ENCODE measurements around the gene GATA2.

Gene GATA2

GRCh38 chr3:128466840-128467541, 26.0 kb downstream of the GATA2 start, which contains the start of gene DNAJB8:
TSS of gene DNAJB8 (minus strand) at chr3:128466890. CDS start at chr3:128463245, 3,645 bp downstream.
- no peaks in the 10 kb centered on the region for H3K36me3 ChIP-seq (ENCODE audit: control insufficient read depth, insufficient read depth, low read length)
- DNase-seq = no peak
- no peaks in the 10 kb centered on the region for H3K9me3 ChIP-seq (ENCODE audit: control insufficient read depth, low read length)
- no peak within 1 kb of the TSS for H3K4me3 ChIP-seq (ENCODE audit: insufficient read depth, low read depth, low read length, poor library complexity, severe bottlenecking)
- no peaks in the 10 kb centered on the region for H3K4me1 ChIP-seq (ENCODE audit: control insufficient read depth, insufficient read depth, low read length, poor library complexity, severe bottlenecking)
- H3K27ac ChIP-seq (ENCODE audit: insufficient read depth, low read length, poor library complexity, severe bottlenecking) = no peak within 1 kb of the TSS
- no peaks in the 10 kb centered on the region for H3K27me3 ChIP-seq (replicated peaks; ENCODE audit: control insufficient read depth, insufficient read depth, low read length, poor library complexity, severe bottlenecking)

GRCh38 chr3:128464702-128465101, 28.3 kb downstream of the GATA2 start:
- Histone ChIP-seq H3K27ac (ENCODE audit: insufficient read depth, low read length, poor library complexity, severe bottlenecking) (no peak overlapping the region), H3K36me3 (ENCODE audit: control insufficient read depth, insufficient read depth, low read length) (no peaks in the 10 kb centered on the region), H3K27me3 (replicated peaks; ENCODE audit: control insufficient read depth, insufficient read depth, low read length, poor library complexity, severe bottlenecking) (no peaks in the 10 kb centered on the region), H3K9me3 (ENCODE audit: control insufficient read depth, low read length) (no peaks in the 10 kb centered on the region), H3K4me3 (ENCODE audit: insufficient read depth, low read depth, low read length, poor library complexity, severe bottlenecking) (no peak overlapping the region), H3K4me1 (ENCODE audit: control insufficient read depth, insufficient read depth, low read length, poor library complexity, severe bottlenecking) (no peaks in the 10 kb centered on the region)
- DNase-seq = no peak

GRCh38 chr3:128464188-128464587, 28.8 kb downstream of the GATA2 start:
- no peak overlapping the region for H3K4me3 ChIP-seq (ENCODE audit: insufficient read depth, low read depth, low read length, poor library complexity, severe bottlenecking)
- no peaks in the 10 kb centered on the region for H3K27me3 ChIP-seq (replicated peaks; ENCODE audit: control insufficient read depth, insufficient read depth, low read length, poor library complexity, severe bottlenecking)
- DNase-seq = no peak
- H3K36me3 ChIP-seq (ENCODE audit: control insufficient read depth, insufficient read depth, low read length) = no peaks in the 10 kb centered on the region
- H3K9me3 ChIP-seq (ENCODE audit: control insufficient read depth, low read length) = no peaks in the 10 kb centered on the region
- H3K4me1 ChIP-seq (ENCODE audit: control insufficient read depth, insufficient read depth, low read length, poor library complexity, severe bottlenecking) = no peaks in the 10 kb centered on the region
- H3K27ac ChIP-seq (ENCODE audit: insufficient read depth, low read length, poor library complexity, severe bottlenecking) = no peak overlapping the region

DNA sequence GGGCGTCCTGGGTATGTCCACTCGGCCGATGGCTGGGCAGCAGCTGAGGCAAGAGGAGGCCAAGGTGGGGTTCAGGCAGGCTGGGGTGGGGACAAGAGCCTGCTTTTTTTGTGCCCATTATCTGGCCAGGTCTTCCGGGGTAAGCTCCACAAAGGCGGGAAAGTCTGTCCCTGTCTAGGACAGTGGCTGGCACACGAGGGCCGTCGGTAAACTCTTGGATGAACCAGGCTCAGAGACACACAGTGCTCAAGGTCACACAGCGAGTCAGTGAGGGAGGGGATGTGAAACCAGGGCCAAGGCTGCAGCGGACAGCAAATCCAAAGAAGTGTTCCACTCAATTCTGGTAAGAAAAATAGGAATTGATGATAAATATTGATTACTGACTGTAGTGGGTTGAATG, 29.2 kb downstream of the GATA2 start:
- Histone ChIP-seq H3K27me3 (replicated peaks; ENCODE audit: control insufficient read depth, insufficient read depth, low read length, poor library complexity, severe bottlenecking) (no peaks in the 10 kb centered on the region), H3K27ac (ENCODE audit: insufficient read depth, low read length, poor library complexity, severe bottlenecking) (no peak overlapping the region), H3K4me1 (ENCODE audit: control insufficient read depth, insufficient read depth, low read length, poor library complexity, severe bottlenecking) (no peaks in the 10 kb centered on the region), H3K36me3 (ENCODE audit: control insufficient read depth, insufficient read depth, low read length) (no peaks in the 10 kb centered on the region), H3K9me3 (ENCODE audit: control insufficient read depth, low read length) (no peaks in the 10 kb centered on the region), H3K4me3 (ENCODE audit: insufficient read depth, low read depth, low read length, poor library complexity, severe bottlenecking) (no peak overlapping the region)
- no peak for DNase-seq

DNA sequence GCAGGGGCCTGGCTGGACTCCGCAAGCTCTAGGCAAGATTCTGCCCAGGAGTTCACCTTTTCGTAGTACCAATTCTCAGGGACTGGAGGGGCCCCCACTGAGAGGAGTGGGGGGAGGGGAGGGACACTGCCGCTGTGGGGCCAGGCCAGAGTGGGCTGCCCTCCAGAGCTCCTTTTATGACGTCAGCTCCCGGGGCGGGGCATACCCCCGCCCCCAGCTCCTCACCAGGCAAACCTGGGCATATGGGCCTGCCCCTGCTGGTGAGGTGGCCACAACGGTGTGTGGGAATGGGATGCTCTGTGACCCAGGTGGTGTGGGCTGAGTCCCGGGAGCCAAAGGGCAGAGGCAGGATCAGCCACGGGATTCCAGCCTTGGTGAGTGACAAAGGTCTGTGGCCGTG, 29.6 kb downstream of the GATA2 start:
- Histone ChIP-seq H3K36me3 (ENCODE audit: control insufficient read depth, insufficient read depth, low read length) (no peaks in the 10 kb centered on the region), H3K27me3 (replicated peaks; ENCODE audit: control insufficient read depth, insufficient read depth, low read length, poor library complexity, severe bottlenecking) (no peaks in the 10 kb centered on the region)

GRCh38 chr3:128462931-128463330, 30.1 kb downstream of the GATA2 start:
- Histone ChIP-seq H3K36me3 (ENCODE audit: control insufficient read depth, insufficient read depth, low read length) (no peaks in the 10 kb centered on the region), H3K4me1 (ENCODE audit: control insufficient read depth, insufficient read depth, low read length, poor library complexity, severe bottlenecking) (no peaks in the 10 kb centered on the region), H3K27ac (ENCODE audit: insufficient read depth, low read length, poor library complexity, severe bottlenecking) (no peak overlapping the region), H3K27me3 (replicated peaks; ENCODE audit: control insufficient read depth, insufficient read depth, low read length, poor library complexity, severe bottlenecking) (no peaks in the 10 kb centered on the region), H3K4me3 (ENCODE audit: insufficient read depth, low read depth, low read length, poor library complexity, severe bottlenecking) (no peak overlapping the region), H3K9me3 (ENCODE audit: control insufficient read depth, low read length) (no peaks in the 10 kb centered on the region)
- no peak for DNase-seq

More for the DNA sequence above, 29.6 kb downstream of the GATA2 start:
- no peak overlapping the region for H3K27ac ChIP-seq (ENCODE audit: insufficient read depth, low read length, poor library complexity, severe bottlenecking)
- H3K9me3 ChIP-seq (ENCODE audit: control insufficient read depth, low read length) = no peaks in the 10 kb centered on the region
- no peaks in the 10 kb centered on the region for H3K4me1 ChIP-seq (ENCODE audit: control insufficient read depth, insufficient read depth, low read length, poor library complexity, severe bottlenecking)
- no peak overlapping the region for H3K4me3 ChIP-seq (ENCODE audit: insufficient read depth, low read depth, low read length, poor library complexity, severe bottlenecking)
- no peak for DNase-seq

- Histone ChIP-seq H3K27ac (ENCODE audit: insufficient read depth, low read length, poor library complexity, severe bottlenecking) (no peak overlapping the region), H3K36me3 (ENCODE audit: control insufficient read depth, insufficient read depth, low read length) (no peaks in the 10 kb centered on the region), H3K27me3 (replicated peaks; ENCODE audit: control insufficient read depth, insufficient read depth, low read length, poor library complexity, severe bottlenecking) (no peaks in the 10 kb centered on the region)
Measured at GRCh38 chr3:128462341-128462910, 30.6 kb downstream of the GATA2 start.

GRCh38 chr3:128461731-128462130, 31.3 kb downstream of the GATA2 start:
- no peak overlapping the region for H3K27ac ChIP-seq (ENCODE audit: insufficient read depth, low read length, poor library complexity, severe bottlenecking)
- no peaks in the 10 kb centered on the region for H3K27me3 ChIP-seq (replicated peaks; ENCODE audit: control insufficient read depth, insufficient read depth, low read length, poor library complexity, severe bottlenecking)
- H3K4me3 ChIP-seq (ENCODE audit: insufficient read depth, low read depth, low read length, poor library complexity, severe bottlenecking) = no peak overlapping the region
- no peaks in the 10 kb centered on the region for H3K9me3 ChIP-seq (ENCODE audit: control insufficient read depth, low read length)
- no peaks in the 10 kb centered on the region for H3K4me1 ChIP-seq (ENCODE audit: control insufficient read depth, insufficient read depth, low read length, poor library complexity, severe bottlenecking)
- no peak for DNase-seq
- no peaks in the 10 kb centered on the region for H3K36me3 ChIP-seq (ENCODE audit: control insufficient read depth, insufficient read depth, low read length)

More at GRCh38 chr3:128462341-128462910, 30.6 kb downstream of the GATA2 start:
- no peaks in the 10 kb centered on the region for H3K4me1 ChIP-seq (ENCODE audit: control insufficient read depth, insufficient read depth, low read length, poor library complexity, severe bottlenecking)
- no peaks in the 10 kb centered on the region for H3K9me3 ChIP-seq (ENCODE audit: control insufficient read depth, low read length)
- no peak for DNase-seq
- H3K4me3 ChIP-seq (ENCODE audit: insufficient read depth, low read depth, low read length, poor library complexity, severe bottlenecking) = no peak overlapping the region

- H3K36me3 ChIP-seq (ENCODE audit: control insufficient read depth, insufficient read depth, low read length) = no peaks in the 10 kb centered on the region
- no peak overlapping the region for H3K4me3 ChIP-seq (ENCODE audit: insufficient read depth, low read depth, low read length, poor library complexity, severe bottlenecking)
- H3K9me3 ChIP-seq (ENCODE audit: control insufficient read depth, low read length) = no peaks in the 10 kb centered on the region
- peaks cover 6% of the 10 kb centered on the region for H3K27me3 ChIP-seq (replicated peaks; ENCODE audit: control insufficient read depth, insufficient read depth, low read length, poor library complexity, severe bottlenecking)
- no peak for DNase-seq
- H3K4me1 ChIP-seq (ENCODE audit: control insufficient read depth, insufficient read depth, low read length, poor library complexity, severe bottlenecking) = no peaks in the 10 kb centered on the region
- H3K27ac ChIP-seq (ENCODE audit: insufficient read depth, low read length, poor library complexity, severe bottlenecking) = no peak overlapping the region
Measured at GRCh38 chr3:128459461-128459820, 33.6 kb downstream of the GATA2 start.

- Histone ChIP-seq H3K9me3 (ENCODE audit: control insufficient read depth, low read length) (no peaks in the 10 kb centered on the region), H3K4me1 (ENCODE audit: control insufficient read depth, insufficient read depth, low read length, poor library complexity, severe bottlenecking) (no peaks in the 10 kb centered on the region), H3K27ac (ENCODE audit: insufficient read depth, low read length, poor library complexity, severe bottlenecking) (no peak overlapping the region), H3K36me3 (ENCODE audit: control insufficient read depth, insufficient read depth, low read length) (no peaks in the 10 kb centered on the region), H3K27me3 (replicated peaks; ENCODE audit: control insufficient read depth, insufficient read depth, low read length, poor library complexity, severe bottlenecking) (peaks cover 6% of the 10 kb centered on the region), H3K4me3 (ENCODE audit: insufficient read depth, low read depth, low read length, poor library complexity, severe bottlenecking) (no peak overlapping the region)
- DNase-seq = no peak
Measured at GRCh38 chr3:128458746-128459460, 34.1 kb downstream of the GATA2 start.

Measured in effector memory CD4-positive, alpha-beta T cell (primary cell).